HepG2 (cell line): ENCODE measurements around the gene SHISA9. TPM values are rescaled to one million over a fixed set of nuclear protein-coding genes. Genes with fewer than 3 reads are reported as not detected.

Experiments
- ATAC-seq: fragments of 200-7000 bp; cut with Tn5 transposase; 3 replicates; pipeline ENCODE4 v1.9.1; 2020; ENCODE audit warnings: mild to moderate bottlenecking, moderate library complexity
- BruUV-seq: library from RNA; stranded (reverse); fragments of 400-500 nt; replicated peaks from 2 replicates; lab custom pipeline; 2021; lab: Mats Ljungman, UMichigan
- CTCF ChIA-PET: fragments of 300-600 bp; formaldehyde crosslinking; extraction: SDS; loops from one replicate; lab custom pipeline; 2021; ENCODE audit warnings: low total read pairs, inconsistent platforms, low intra/inter-chr PET ratio; lab: Yijun Ruan, JAX
- POLR2A ChIA-PET: fragments of 350-600 bp; sonication (Branson Sonifier 250); formaldehyde crosslinking; loops from one replicate; lab custom pipeline; 2020; ENCODE audit warnings: antibody characterized with exemption, inconsistent platforms; lab: Yijun Ruan, JAX
- DNase-seq: peaks from one replicate; pipeline ENCODE4 v3.0.0-alpha.2; 2015; ENCODE audit warnings: low spot score
- FAIRE-seq: peaks from 3 replicates; lab custom pipeline; 2011; peaks lifted over from hg19 to GRCh38; lab: Jason Lieb, UNC
- H2AFZ ChIP-seq: one replicate; pipeline ENCODE4 v1.6.1; 2011; ENCODE audit warnings: low read length, inconsistent platforms
- H3K27ac ChIP-seq: fragments of 300-600 bp; 3 replicates; pipeline ENCODE4 v1.8.0; 2011; ENCODE audit warnings: mixed run types, mild to moderate bottlenecking, mixed read lengths, low read length, inconsistent platforms; ENCODE audit not compliant: insufficient read depth; ENCODE audit errors: extremely low read length
- H3K27me3 ChIP-seq, 2 experiments: fragments of 200-600 bp in 1 of 2; 2 replicates in 1 of 2; 3 replicates in 1 of 2; pipeline versions ENCODE4 v1.6.0 to v1.8.0; 2011; ENCODE audit warnings: low read length in 2 of 2, mild to moderate bottlenecking in 2 of 2, moderate library complexity in 2 of 2, inconsistent platforms in 1 of 2; ENCODE audit not compliant: insufficient read depth in 2 of 2, control insufficient read depth in 1 of 2
- H3K36me3 ChIP-seq, 2 experiments: fragments of 200-600 bp in 1 of 2; replicated peaks in 1 of 2; 2 replicates in 1 of 2; 3 replicates in 1 of 2; pipeline versions ENCODE4 v1.5.1 to v1.8.0; 2011; ENCODE audit warnings: low read length in 2 of 2, inconsistent platforms in 1 of 2; ENCODE audit not compliant: insufficient read depth in 2 of 2, control insufficient read depth in 1 of 2
- H3K4me1 ChIP-seq: 2 replicates; pipeline ENCODE4 v1.5.1; 2012; ENCODE audit warnings: low read length, inconsistent platforms; ENCODE audit not compliant: insufficient read depth
- H3K4me2 ChIP-seq: 2 replicates; pipeline ENCODE4 v1.6.0; 2011; ENCODE audit warnings: low read depth, low read length, inconsistent platforms
- H3K4me3 ChIP-seq, 3 experiments: fragments of 200-600 bp in 1 of 3; sonication (generic), shearing (Covaris generic) in 1 of 3; replicated peaks in 1 of 3; 2 replicates each; pipeline ENCODE4 v1.5.1; 2011 to 2016; ENCODE audit warnings: low read length in 3 of 3, inconsistent platforms in 2 of 3, low read depth in 2 of 3, mild to moderate bottlenecking in 2 of 3, control low read depth in 1 of 3, mixed read lengths in 1 of 3; ENCODE audit not compliant: insufficient read depth in 1 of 3
- H3K79me2 ChIP-seq: one replicate; pipeline ENCODE4 v1.6.1; 2011; ENCODE audit warnings: low read length, inconsistent platforms; ENCODE audit not compliant: insufficient read depth
- H3K9ac ChIP-seq: 2 replicates; pipeline ENCODE4 v1.6.0; 2011; ENCODE audit warnings: mild to moderate bottlenecking, low read depth, low read length, inconsistent platforms; ENCODE audit not compliant: insufficient read depth
- H3K9me3 ChIP-seq: 2 replicates; pipeline ENCODE4 v1.5.1; 2012; ENCODE audit warnings: mild to moderate bottlenecking, low read length
- H4K20me1 ChIP-seq: 2 replicates; pipeline ENCODE4 v1.6.0; 2011; ENCODE audit warnings: inconsistent platforms, mild to moderate bottlenecking, low read length, moderate library complexity; ENCODE audit not compliant: insufficient read depth
- CBX1 ChIP-seq: IDR thresholded peaks from one replicate; pipeline ENCODE4 v1.6.1; 2016; ENCODE audit warnings: antibody characterized with exemption, low read depth
- DR1 ChIP-seq: sonication (generic); formaldehyde crosslinking; IDR thresholded peaks from 2 replicates; pipeline ENCODE4 v1.8.0; 2021; ENCODE audit warnings: mild to moderate bottlenecking, missing genetic modification reagents, inconsistent platforms
- ELF3 ChIP-seq: IDR thresholded peaks from 2 replicates; pipeline ENCODE4 v1.6.1; 2016; ENCODE audit warnings: missing genetic modification reagents, missing compliant biosample characterization
- HOXA9 ChIP-seq: sonication (generic); formaldehyde crosslinking; IDR thresholded peaks from 2 replicates; pipeline ENCODE4 v1.8.1; 2022; ENCODE audit warnings: missing genetic modification reagents, mild to moderate bottlenecking, moderate library complexity, borderline replicate concordance
- MTF2 ChIP-seq: sonication (generic); formaldehyde crosslinking; IDR thresholded peaks from 2 replicates; pipeline ENCODE4 v1.5.0; 2020; ENCODE audit warnings: missing genetic modification reagents, borderline replicate concordance
- NFATC3 ChIP-seq: sonication (generic); formaldehyde crosslinking; IDR thresholded peaks from 2 replicates; pipeline ENCODE4 v1.5.1; 2020; ENCODE audit warnings: mild to moderate bottlenecking, missing genetic modification reagents
- PAX8 ChIP-seq: sonication (generic); formaldehyde crosslinking; IDR thresholded peaks from 2 replicates; pipeline ENCODE4 v1.8.0; 2022; ENCODE audit warnings: mild to moderate bottlenecking, missing genetic modification reagents, borderline replicate concordance
- RXRA ChIP-seq: sonication (generic); formaldehyde crosslinking; IDR thresholded peaks from 2 replicates; pipeline ENCODE4 v1.5.1; 2020; ENCODE audit warnings: missing genetic modification reagents
- SNAI1 ChIP-seq: sonication (generic); formaldehyde crosslinking; IDR thresholded peaks from 2 replicates; pipeline ENCODE4 v1.5.0; 2020; ENCODE audit warnings: mild to moderate bottlenecking, missing genetic modification reagents, borderline replicate concordance
- ZNF30 ChIP-seq: sonication (generic); formaldehyde crosslinking; IDR thresholded peaks from 2 replicates; pipeline ENCODE4 v1.5.0; 2020; ENCODE audit warnings: mild to moderate bottlenecking, missing genetic modification reagents
- ZNF776 ChIP-seq: sonication (generic); formaldehyde crosslinking; IDR thresholded peaks from 2 replicates; pipeline ENCODE4 v1.4.0; 2020; ENCODE audit warnings: mild to moderate bottlenecking, missing genetic modification reagents
- WGBS: methylation state at CpG from one replicate; pipeline ENCODE4 v1.1.6; 2017; ENCODE audit warnings: low lambda C conversion rate; 5-methylcytosine and 5-hydroxymethylcytosine counted together
- in situ Hi-C: cut with HindIII; loops from 2 replicates; pipeline ENCODE4 v1.10.0; 2017; ENCODE audit warnings: low pct_unique_long_range_greater_than_20kb; ENCODE audit not compliant: extremely low pct_ligation_motif_present
- intact Hi-C: fragments of 100-400 bp; cut with micrococcal nuclease; formaldehyde crosslinking; loops from one replicate; pipeline ENCODE4 v1.10.0; 2022; ENCODE audit not compliant: unreplicated experiment
- polyA plus RNA-seq, 8 experiments: library from polyadenylated mRNA; depleted of rRNA in 3 of 8; stranded (reverse) in 7 of 8; unstranded in 1 of 8; fragments of >200 nt; fragmentation: Illumina TruSeq in 4 of 8; extraction: Trizol in 4 of 8; gene quantifications; 2 replicates each; pipeline versions ENCODE4 v1.2.1 to v1.2.3, GENCODE V29; 2011 to 2016; ENCODE audit warnings: low read depth in 4 of 8, missing spikeins in 1 of 8, mixed read lengths in 1 of 8; ENCODE audit not compliant: insufficient read depth in 1 of 8
- total RNA-seq, 5 experiments: library from RNA; depleted of rRNA; stranded (reverse); fragments of >200 nt; fragmentation: Illumina TruSeq; extraction: Trizol; gene quantifications; 2 replicates each; pipeline ENCODE4 v1.2.3, GENCODE V29; 2016; ENCODE audit warnings: low read depth in 1 of 5
- TF ChIP-seq, protein P1 (sequence below): sonication (generic); formaldehyde crosslinking; IDR thresholded peaks from 2 replicates; pipeline ENCODE4 v1.4.0; 2020; ENCODE audit warnings: missing genetic modification reagents, mild to moderate bottlenecking, borderline replicate concordance
- TF ChIP-seq, protein P2 (sequence below): sonication (generic); formaldehyde crosslinking; IDR thresholded peaks from 2 replicates; pipeline ENCODE4 v1.4.0; 2020; ENCODE audit warnings: mild to moderate bottlenecking, missing genetic modification reagents, borderline replicate concordance
- TF ChIP-seq, protein P3 (sequence below): sonication (generic); formaldehyde crosslinking; IDR thresholded peaks from 2 replicates; pipeline ENCODE4 v1.9.0; 2021; ENCODE audit warnings: missing genetic modification reagents, borderline replicate concordance

Gene SHISA9
- total and polyA plus RNA-seq, 2 of the 13 experiments (the other 11 are each of a cell fraction or from before 2014, with no cell fraction given), result 0.01 TPM; not detected in 1

GRCh38 chr16:13176711-13177110 lies 275.3 kb downstream of the SHISA9 start:
- TF ChIP-seq, protein P1, sequence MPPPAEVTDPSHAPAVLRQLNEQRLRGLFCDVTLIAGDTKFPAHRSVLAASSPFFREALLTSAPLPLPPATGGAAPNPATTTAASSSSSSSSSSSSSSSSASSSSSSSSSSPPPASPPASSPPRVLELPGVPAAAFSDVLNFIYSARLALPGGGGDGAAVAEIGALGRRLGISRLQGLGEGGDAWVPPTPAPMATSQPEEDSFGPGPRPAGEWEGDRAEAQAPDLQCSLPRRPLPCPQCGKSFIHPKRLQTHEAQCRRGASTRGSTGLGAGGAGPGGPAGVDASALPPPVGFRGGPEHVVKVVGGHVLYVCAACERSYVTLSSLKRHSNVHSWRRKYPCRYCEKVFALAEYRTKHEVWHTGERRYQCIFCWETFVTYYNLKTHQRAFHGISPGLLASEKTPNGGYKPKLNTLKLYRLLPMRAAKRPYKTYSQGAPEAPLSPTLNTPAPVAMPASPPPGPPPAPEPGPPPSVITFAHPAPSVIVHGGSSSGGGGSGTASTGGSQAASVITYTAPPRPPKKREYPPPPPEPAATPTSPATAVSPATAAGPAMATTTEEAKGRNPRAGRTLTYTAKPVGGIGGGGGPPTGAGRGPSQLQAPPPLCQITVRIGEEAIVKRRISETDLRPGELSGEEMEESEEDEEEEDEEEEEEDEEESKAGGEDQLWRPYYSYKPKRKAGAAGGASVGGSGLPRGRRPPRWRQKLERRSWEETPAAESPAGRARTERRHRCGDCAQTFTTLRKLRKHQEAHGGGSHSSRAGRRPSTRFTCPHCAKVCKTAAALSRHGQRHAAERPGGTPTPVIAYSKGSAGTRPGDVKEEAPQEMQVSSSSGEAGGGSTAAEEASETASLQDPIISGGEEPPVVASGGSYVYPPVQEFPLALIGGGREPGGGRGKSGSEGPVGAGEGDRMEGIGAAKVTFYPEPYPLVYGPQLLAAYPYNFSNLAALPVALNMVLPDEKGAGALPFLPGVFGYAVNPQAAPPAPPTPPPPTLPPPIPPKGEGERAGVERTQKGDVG (CRISPR knock-in tag), result no peak
- TF ChIP-seq, protein P2, sequence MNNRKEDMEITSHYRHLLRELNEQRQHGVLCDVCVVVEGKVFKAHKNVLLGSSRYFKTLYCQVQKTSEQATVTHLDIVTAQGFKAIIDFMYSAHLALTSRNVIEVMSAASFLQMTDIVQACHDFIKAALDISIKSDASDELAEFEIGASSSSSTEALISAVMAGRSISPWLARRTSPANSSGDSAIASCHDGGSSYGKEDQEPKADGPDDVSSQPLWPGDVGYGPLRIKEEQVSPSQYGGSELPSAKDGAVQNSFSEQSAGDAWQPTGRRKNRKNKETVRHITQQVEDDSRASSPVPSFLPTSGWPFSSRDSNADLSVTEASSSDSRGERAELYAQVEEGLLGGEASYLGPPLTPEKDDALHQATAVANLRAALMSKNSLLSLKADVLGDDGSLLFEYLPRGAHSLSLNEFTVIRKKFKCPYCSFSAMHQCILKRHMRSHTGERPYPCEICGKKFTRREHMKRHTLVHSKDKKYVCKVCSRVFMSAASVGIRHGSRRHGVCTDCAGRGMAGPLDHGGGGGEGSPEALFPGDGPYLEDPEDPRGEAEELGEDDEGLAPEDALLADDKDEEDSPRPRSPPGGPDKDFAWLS (CRISPR knock-in tag), result no peak
- TF ChIP-seq CBX1 (no peak), DR1 (no peak), ZNF776 (CRISPR knock-in tag) (no peak), ELF3 (CRISPR knock-in tag) (no peak), ZNF30 (CRISPR knock-in tag) (no peak), SNAI1 (CRISPR knock-in tag) (no peak), PAX8 (CRISPR knock-in tag) (no peak), RXRA (CRISPR knock-in tag) (no peak), NFATC3 (no peak), HOXA9 (no peak), MTF2 (CRISPR knock-in tag) (no peak)
- TF ChIP-seq, protein P3, sequence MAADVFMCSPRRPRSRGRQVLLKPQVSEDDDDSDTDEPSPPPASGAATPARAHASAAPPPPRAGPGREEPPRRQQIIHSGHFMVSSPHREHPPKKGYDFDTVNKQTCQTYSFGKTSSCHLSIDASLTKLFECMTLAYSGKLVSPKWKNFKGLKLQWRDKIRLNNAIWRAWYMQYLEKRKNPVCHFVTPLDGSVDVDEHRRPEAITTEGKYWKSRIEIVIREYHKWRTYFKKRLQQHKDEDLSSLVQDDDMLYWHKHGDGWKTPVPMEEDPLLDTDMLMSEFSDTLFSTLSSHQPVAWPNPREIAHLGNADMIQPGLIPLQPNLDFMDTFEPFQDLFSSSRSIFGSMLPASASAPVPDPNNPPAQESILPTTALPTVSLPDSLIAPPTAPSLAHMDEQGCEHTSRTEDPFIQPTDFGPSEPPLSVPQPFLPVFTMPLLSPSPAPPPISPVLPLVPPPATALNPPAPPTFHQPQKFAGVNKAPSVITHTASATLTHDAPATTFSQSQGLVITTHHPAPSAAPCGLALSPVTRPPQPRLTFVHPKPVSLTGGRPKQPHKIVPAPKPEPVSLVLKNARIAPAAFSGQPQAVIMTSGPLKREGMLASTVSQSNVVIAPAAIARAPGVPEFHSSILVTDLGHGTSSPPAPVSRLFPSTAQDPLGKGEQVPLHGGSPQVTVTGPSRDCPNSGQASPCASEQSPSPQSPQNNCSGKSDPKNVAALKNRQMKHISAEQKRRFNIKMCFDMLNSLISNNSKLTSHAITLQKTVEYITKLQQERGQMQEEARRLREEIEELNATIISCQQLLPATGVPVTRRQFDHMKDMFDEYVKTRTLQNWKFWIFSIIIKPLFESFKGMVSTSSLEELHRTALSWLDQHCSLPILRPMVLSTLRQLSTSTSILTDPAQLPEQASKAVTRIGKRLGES (CRISPR knock-in tag), result no peak
- Histone ChIP-seq H3K4me1 (no peaks in the 10 kb centered on the region), H4K20me1 (no peaks in the 10 kb centered on the region), H2AFZ (no peak overlapping the region), H3K4me2 (no peak overlapping the region), H3K9ac (no peak overlapping the region), H3K36me3 (no peaks in the 10 kb centered on the region), H3K79me2 (no peaks in the 10 kb centered on the region), H3K27ac (no peak overlapping the region), H3K4me3 (no peak overlapping the region), H3K9me3 (no peaks in the 10 kb centered on the region), H3K27me3 (0 out of 5 replicates have a peak, but pooled peaks cover 0 to 7% of the 10 kb centered on the region in 2 experiments)
- ATAC-seq, result no peak
- WGBS, result 1% methylated on average over 3 of the region's 3 CpGs
- ChIA-PET POLR2A (no interaction called here), CTCF (no interaction called here)
- intact Hi-C loops, result no loop called here
- BruUV-seq, result no TSS peak
- no peak for FAIRE-seq
- in situ Hi-C loops, result no loop called here
- DNase-seq, result no peak
